ENCODE data around the gene ZFP91. TPM values are rescaled to one million over a fixed set of nuclear protein-coding genes. Genes with fewer than 3 reads are reported as not detected.

ZFP91 gene
- total and polyA plus RNA-seq, 2 donors (not counting 3 experiments of a cell fraction or from before 2014, with no cell fraction given) = 20.2 to 52.0 TPM

DNA sequence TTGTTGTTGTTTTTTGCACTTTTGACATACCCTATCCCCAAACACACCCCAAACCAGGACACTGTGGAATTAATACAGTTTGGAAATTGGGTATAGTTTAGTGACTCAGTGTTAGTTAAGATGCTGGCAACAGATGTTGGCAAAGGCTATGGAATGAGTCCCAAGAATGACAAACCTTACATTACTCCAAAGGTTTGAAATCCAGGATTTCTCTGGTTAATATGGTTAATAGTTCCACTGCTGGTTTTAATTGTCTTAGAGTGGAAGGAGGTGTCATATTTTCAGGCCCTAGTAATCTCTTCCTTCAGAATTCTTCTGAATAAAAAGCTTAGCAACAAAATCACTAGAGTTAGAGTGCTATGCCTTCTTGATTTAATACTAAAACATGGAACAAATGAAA lies 4.0 kb upstream of the ZFP91 start:
- FAIRE-seq = no peak
- no peaks in the 10 kb centered on the region for H3K9me3 ChIP-seq (replicated peaks; ENCODE audit: control insufficient read depth, insufficient read depth, low read length)
- H3K79me2 ChIP-seq (ENCODE audit: control insufficient read depth, insufficient read depth, low read length) = peaks cover 4% of the 10 kb centered on the region
- H3K27ac ChIP-seq (ENCODE audit: insufficient read depth, low read depth, low read length) = peak overlapping the region; percentile 45
- H4K20me1 ChIP-seq (replicated peaks; ENCODE audit: control insufficient read depth, extremely low read depth, insufficient read depth, low read length) = no peaks in the 10 kb centered on the region
- no peak overlapping the region for H3K9ac ChIP-seq (replicated peaks; ENCODE audit: extremely low read depth, insufficient read depth, low read length)
- peaks cover 45% of the 10 kb centered on the region for H3K4me1 ChIP-seq (ENCODE audit: control insufficient read depth, extremely low read depth, insufficient read depth, low read length)
- H3K4me2 ChIP-seq (ENCODE audit: insufficient read depth, low read length) = peak overlapping the region; percentile 20
- no peaks in the 10 kb centered on the region for H3K27me3 ChIP-seq (ENCODE audit: control insufficient read depth in 2 of 2, insufficient read depth in 2 of 2, low read length in 2 of 2)
- intact Hi-C loops (cut with micrococcal nuclease) (loop anchor here (10.0 kb wide), 1 partner anchor 1260 kb away; no protein-coding TSS in a partner anchor), dilution Hi-C loops (cut with MboI; ENCODE audit: extremely low pct_ligation_motif_present, low sequenced_read_pairs) (no loop called here)
- POLR2A ChIA-PET = no interaction called here
- no peak for TF ChIP-seq MAX (IDR thresholded peaks at IDR 0.05; ENCODE audit: insufficient read depth, insufficient read length)
- TF ChIP-seq POLR2AphosphoS5 (IDR thresholded peaks at IDR 0.05; ENCODE audit: insufficient read depth, low read depth, low read length) = no peak
- TF ChIP-seq MYC (IDR thresholded peaks at IDR 0.05; ENCODE audit: low read depth, low read length) = no peak
- TF ChIP-seq, protein P1, sequence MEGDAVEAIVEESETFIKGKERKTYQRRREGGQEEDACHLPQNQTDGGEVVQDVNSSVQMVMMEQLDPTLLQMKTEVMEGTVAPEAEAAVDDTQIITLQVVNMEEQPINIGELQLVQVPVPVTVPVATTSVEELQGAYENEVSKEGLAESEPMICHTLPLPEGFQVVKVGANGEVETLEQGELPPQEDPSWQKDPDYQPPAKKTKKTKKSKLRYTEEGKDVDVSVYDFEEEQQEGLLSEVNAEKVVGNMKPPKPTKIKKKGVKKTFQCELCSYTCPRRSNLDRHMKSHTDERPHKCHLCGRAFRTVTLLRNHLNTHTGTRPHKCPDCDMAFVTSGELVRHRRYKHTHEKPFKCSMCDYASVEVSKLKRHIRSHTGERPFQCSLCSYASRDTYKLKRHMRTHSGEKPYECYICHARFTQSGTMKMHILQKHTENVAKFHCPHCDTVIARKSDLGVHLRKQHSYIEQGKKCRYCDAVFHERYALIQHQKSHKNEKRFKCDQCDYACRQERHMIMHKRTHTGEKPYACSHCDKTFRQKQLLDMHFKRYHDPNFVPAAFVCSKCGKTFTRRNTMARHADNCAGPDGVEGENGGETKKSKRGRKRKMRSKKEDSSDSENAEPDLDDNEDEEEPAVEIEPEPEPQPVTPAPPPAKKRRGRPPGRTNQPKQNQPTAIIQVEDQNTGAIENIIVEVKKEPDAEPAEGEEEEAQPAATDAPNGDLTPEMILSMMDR (IDR thresholded peaks at IDR 0.05; ENCODE audit: extremely low read depth in 1 of 2, insufficient read depth in 1 of 2, low read depth in 1 of 2, low read length in 2 of 2) = no peak
- no peak for TF ChIP-seq GATA2 (IDR thresholded peaks at IDR 0.05; ENCODE audit: insufficient read depth, insufficient read length, low read depth, low read length)
- TF ChIP-seq FOS (IDR thresholded peaks at IDR 0.05; ENCODE audit: borderline replicate concordance, insufficient read depth, low read length) = no peak
- no peak for TF ChIP-seq EZH2 (IDR thresholded peaks at IDR 0.05; ENCODE audit: borderline replicate concordance, low read depth, low read length, severe bottlenecking)
- H3K4me3 ChIP-seq (replicated peaks in 1 of 3; ENCODE audit: insufficient read depth in 1 of 3, low read depth in 1 of 3, low read length in 3 of 3) = no peak overlapping the region
- H2AFZ ChIP-seq (ENCODE audit: low read depth, low read length) = no peak overlapping the region
- CTCF ChIA-PET = interaction anchor here (4.3 kb wide), 1 partner anchor 54 kb away, joined by 37 read pairs; no protein-coding TSS in a partner anchor
- no TSS peak for BruUV-seq (replicated peaks)
- no peaks in the 10 kb centered on the region for H3K36me3 ChIP-seq (ENCODE audit: control insufficient read depth in 2 of 2, extremely low read depth in 1 of 2, insufficient read depth in 2 of 2, low read length in 2 of 2)
- DNase-seq (ENCODE audit: low read depth, low spot score) = peak; percentile 9
- H3K9me1 ChIP-seq (replicated peaks; ENCODE audit: control insufficient read depth, extremely low read depth, insufficient read depth, low read length) = no peaks in the 10 kb centered on the region

Data from endothelial cell of umbilical vein (primary cell).